HEK293 (cell line): ENCODE measurements around the gene PPDPF.

Source experiments
- CTCF ChIA-PET: fragments of 350-600 bp; formaldehyde crosslinking; extraction: SDS; loops from one replicate; lab custom pipeline; 2021; ENCODE audit warnings: antibody characterized with exemption; lab: Yijun Ruan, JAX
- POLR2A ChIA-PET: fragments of 300-600 bp; formaldehyde crosslinking; extraction: SDS; loops from one replicate; lab custom pipeline; 2020; ENCODE audit warnings: antibody characterized with exemption, inconsistent platforms; lab: Yijun Ruan, JAX
- H3K27ac ChIP-seq: fragments of 200-500 bp; sonication (Bioruptor generic); 2 replicates; pipeline ENCODE4 v1.5.1; 2014; ENCODE audit warnings: low read depth, low read length, control low read depth, inconsistent platforms; ENCODE audit errors: extremely low read depth
- H3K36me3 ChIP-seq, 2 experiments: fragments of 200-500 bp in 1 of 2; sonication (Bioruptor generic) in 1 of 2; 1 replicate in 1 of 2; 2 replicates in 1 of 2; pipeline ENCODE4 v1.5.1; 2014 to 2017; ENCODE audit warnings: inconsistent platforms in 2 of 2, low read length in 2 of 2; ENCODE audit not compliant: control insufficient read depth in 2 of 2, insufficient read depth in 1 of 2
- H3K4me1 ChIP-seq: fragments of 200-500 bp; sonication (Bioruptor generic); 2 replicates; pipeline ENCODE4 v1.5.1; 2014; ENCODE audit warnings: mild to moderate bottlenecking, low read length, inconsistent platforms; ENCODE audit not compliant: control insufficient read depth, insufficient read depth
- H3K4me3 ChIP-seq: 2 replicates; pipeline ENCODE4 v1.5.1; 2011; ENCODE audit warnings: low read depth, mild to moderate bottlenecking, control low read depth, low read length, moderate library complexity
- H3K9me3 ChIP-seq: fragments of 200-500 bp; sonication (Bioruptor generic); 2 replicates; pipeline ENCODE4 v1.5.1; 2014; ENCODE audit warnings: low read depth, low read length, inconsistent platforms; ENCODE audit not compliant: control insufficient read depth, insufficient read depth
- FEZF1 ChIP-seq: fragments of 450-650 bp; formaldehyde crosslinking; IDR thresholded peaks from 2 replicates; pipeline ENCODE4 v1.5.1; 2016; ENCODE audit warnings: missing biosample characterization, missing genetic modification characterization
- HOXC10 ChIP-seq: sonication (generic); formaldehyde crosslinking; IDR thresholded peaks from 2 replicates; pipeline ENCODE4 v1.8.1; 2023; ENCODE audit warnings: mild to moderate bottlenecking, missing genetic modification reagents
- MZF1 ChIP-seq: fragments of 450-650 bp; formaldehyde crosslinking; IDR thresholded peaks from 2 replicates; pipeline ENCODE4 v1.5.1; 2017; ENCODE audit warnings: missing biosample characterization, missing genetic modification characterization, borderline replicate concordance
- OVOL3 ChIP-seq: fragments of 450-650 bp; formaldehyde crosslinking; IDR thresholded peaks from 2 replicates; pipeline ENCODE4 v1.5.1; 2016; ENCODE audit warnings: missing biosample characterization, missing genetic modification characterization
- PRDM1 ChIP-seq: fragments of 450-650 bp; formaldehyde crosslinking; IDR thresholded peaks from 2 replicates; pipeline ENCODE4; 2016; ENCODE audit warnings: missing biosample characterization, missing genetic modification characterization
- REST ChIP-seq: fragments of 450-650 bp; formaldehyde crosslinking; IDR thresholded peaks from 2 replicates; pipeline ENCODE4 v1.5.1; 2016; ENCODE audit warnings: missing biosample characterization, missing genetic modification characterization
- TRIM28 ChIP-seq: IDR thresholded peaks from 2 replicates; pipeline ENCODE4 v1.6.1; 2011; ENCODE audit warnings: low read length, control low read depth, borderline replicate concordance
- ZBTB44 ChIP-seq: fragments of 450-650 bp; IDR thresholded peaks from 2 replicates; pipeline ENCODE4 v1.5.1; 2018; ENCODE audit warnings: missing biosample characterization, mild to moderate bottlenecking, missing genetic modification characterization
- ZBTB6 ChIP-seq: fragments of 450-650 bp; formaldehyde crosslinking; IDR thresholded peaks from 2 replicates; pipeline ENCODE4 v1.5.1; 2017; ENCODE audit warnings: missing biosample characterization, missing genetic modification characterization
- ZNF114 ChIP-seq: fragments of 450-650 bp; formaldehyde crosslinking; IDR thresholded peaks from 2 replicates; pipeline ENCODE4 v1.5.0; 2017; ENCODE audit warnings: missing biosample characterization, missing genetic modification characterization
- ZNF155 ChIP-seq: fragments of 450-650 bp; formaldehyde crosslinking; IDR thresholded peaks from 2 replicates; pipeline ENCODE4 v1.5.1; 2016; ENCODE audit warnings: missing biosample characterization, missing genetic modification characterization
- ZNF23 ChIP-seq: fragments of 450-650 bp; formaldehyde crosslinking; IDR thresholded peaks from 2 replicates; pipeline ENCODE4 v1.5.1; 2016; ENCODE audit warnings: missing biosample characterization, missing genetic modification characterization, borderline replicate concordance
- ZNF280D ChIP-seq: fragments of 450-650 bp; formaldehyde crosslinking; IDR thresholded peaks from 2 replicates; pipeline ENCODE4 v1.5.1; 2016; ENCODE audit warnings: missing biosample characterization, missing genetic modification characterization
- ZNF354C ChIP-seq: fragments of 450-650 bp; formaldehyde crosslinking; IDR thresholded peaks from 2 replicates; pipeline ENCODE4 v1.5.1; 2016; ENCODE audit warnings: missing biosample characterization, missing genetic modification characterization, low read depth, borderline replicate concordance
- ZNF362 ChIP-seq: fragments of 450-650 bp; formaldehyde crosslinking; IDR thresholded peaks from 2 replicates; pipeline ENCODE4 v1.5.1; 2016; ENCODE audit warnings: missing biosample characterization, missing genetic modification characterization
- ZNF404 ChIP-seq: fragments of 450-650 bp; formaldehyde crosslinking; IDR thresholded peaks from 2 replicates; pipeline ENCODE4 v1.5.1; 2017; ENCODE audit warnings: missing biosample characterization, missing genetic modification characterization
- ZNF48 ChIP-seq: fragments of 450-650 bp; formaldehyde crosslinking; IDR thresholded peaks from 2 replicates; pipeline ENCODE4 v1.5.1; 2016; ENCODE audit warnings: missing biosample characterization, missing genetic modification characterization
- ZNF501 ChIP-seq: fragments of 450-650 bp; formaldehyde crosslinking; IDR thresholded peaks from 2 replicates; pipeline ENCODE4 v1.5.1; 2016; ENCODE audit warnings: missing biosample characterization, missing genetic modification characterization
- ZNF529 ChIP-seq: fragments of 450-650 bp; formaldehyde crosslinking; IDR thresholded peaks from 2 replicates; pipeline ENCODE4 v1.5.1; 2017; ENCODE audit warnings: missing genetic modification characterization, missing biosample characterization; ENCODE audit not compliant: insufficient replicate concordance
- ZNF530 ChIP-seq: fragments of 450-650 bp; formaldehyde crosslinking; IDR thresholded peaks from 2 replicates; pipeline ENCODE4 v1.5.1; 2016; ENCODE audit warnings: low read depth, missing biosample characterization, missing genetic modification characterization
- ZNF549 ChIP-seq: fragments of 450-650 bp; IDR thresholded peaks from 2 replicates; pipeline ENCODE4 v1.5.1; 2018; ENCODE audit warnings: missing biosample characterization, missing genetic modification characterization, mild to moderate bottlenecking, inconsistent platforms, moderate library complexity
- ZNF626 ChIP-seq: fragments of 450-650 bp; sonication (Bioruptor Pico); formaldehyde crosslinking; IDR thresholded peaks from 2 replicates; pipeline ENCODE4 v1.5.1; 2018; ENCODE audit warnings: missing biosample characterization, missing genetic modification characterization, inconsistent platforms
- ZSCAN16 ChIP-seq: fragments of 450-650 bp; formaldehyde crosslinking; IDR thresholded peaks from 2 replicates; pipeline ENCODE4 v1.5.1; 2016; ENCODE audit warnings: missing biosample characterization, missing genetic modification characterization
- ZSCAN30 ChIP-seq: fragments of 450-650 bp; IDR thresholded peaks from 2 replicates; pipeline ENCODE4 v1.5.1; 2018; ENCODE audit warnings: missing biosample characterization, mild to moderate bottlenecking, missing genetic modification characterization, moderate library complexity

PPDPF gene

DNA sequence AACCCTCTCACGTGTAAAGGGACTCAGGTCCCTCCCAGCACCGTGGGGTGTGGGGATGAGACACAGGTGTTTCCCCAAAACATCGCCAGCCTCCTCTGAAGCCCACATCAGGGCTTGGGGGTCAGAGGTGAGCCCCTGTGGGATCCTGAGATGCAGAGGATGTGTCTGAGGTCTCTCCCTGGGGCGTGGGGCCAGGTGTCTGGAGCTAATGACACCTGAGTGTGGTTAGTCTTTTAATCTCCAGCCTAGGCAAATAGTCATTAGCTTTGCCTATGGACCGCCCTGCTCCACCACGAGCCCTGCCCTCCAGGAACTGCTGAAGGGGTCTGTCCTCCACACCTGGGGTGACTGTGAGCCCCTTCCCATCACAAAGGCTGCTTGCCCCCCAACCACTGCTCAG, 25.2 kb downstream of the PPDPF start (continued):
- TF ChIP-seq ZBTB6 (tag by site-specific recombination) (no peak), MZF1 (tag by site-specific recombination) (no peak), ZNF529 (tag by site-specific recombination) (no peak), FEZF1 (tag by site-specific recombination) (no peak), REST (tag by site-specific recombination) (no peak), ZNF48 (tag by site-specific recombination) (no peak), ZNF549 (tag by site-specific recombination) (no peak), PRDM1 (tag by site-specific recombination) (no peak)

DNA sequence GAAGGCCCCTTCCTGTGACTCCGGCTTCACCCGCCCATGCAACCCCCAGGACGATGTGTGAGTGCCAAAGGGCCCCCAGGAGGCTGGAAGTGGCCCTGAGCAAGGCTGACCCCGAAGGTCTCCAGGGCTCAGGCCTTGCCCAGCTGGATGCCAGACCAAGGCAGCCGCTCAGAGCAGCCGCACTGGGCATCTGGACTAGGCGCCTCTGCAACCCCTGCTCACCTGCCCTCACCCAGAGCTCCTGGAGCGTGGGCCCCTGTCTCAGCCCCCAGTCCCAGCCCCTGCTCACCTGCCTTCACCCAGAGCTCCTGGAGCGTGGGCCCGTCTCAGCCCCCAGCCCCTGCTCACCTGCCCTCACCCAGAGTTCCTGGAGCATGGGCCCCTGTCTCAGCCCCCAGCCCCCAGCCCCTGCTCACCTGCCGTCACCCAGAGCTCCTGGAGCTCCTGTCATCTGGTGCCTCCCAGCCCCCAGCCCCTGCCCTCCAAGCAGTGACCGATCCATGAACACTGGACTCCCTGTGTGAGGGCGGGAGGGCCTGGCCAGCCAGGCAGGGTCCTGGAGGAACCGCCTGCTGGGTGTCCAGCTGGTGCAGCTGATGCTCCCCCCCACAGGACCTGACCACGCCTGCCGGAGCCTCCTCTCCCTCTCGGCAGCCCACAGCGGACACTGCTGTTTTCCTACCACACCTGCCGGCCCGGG, 25.8 kb downstream of the PPDPF start:
- Histone ChIP-seq H3K9me3 (no peaks in the 10 kb centered on the region), H3K36me3 (no peaks in the 10 kb centered on the region), H3K4me1 (no peaks in the 10 kb centered on the region), H3K27ac (no peak overlapping the region), H3K4me3 (no peak overlapping the region)
- TF ChIP-seq ZSCAN30 (tag by site-specific recombination) = no peak
- no peak for TF ChIP-seq ZNF155 (tag by site-specific recombination)
- TF ChIP-seq ZNF280D (tag by site-specific recombination) = no peak
- TF ChIP-seq ZBTB44 (tag by site-specific recombination) = no peak
- TF ChIP-seq ZNF114 (tag by site-specific recombination) = no peak
- TF ChIP-seq TRIM28 = no peak
- TF ChIP-seq ZNF23 = no peak
- no peak for TF ChIP-seq OVOL3 (tag by site-specific recombination)
- TF ChIP-seq ZNF530 (tag by site-specific recombination) = no peak
- no peak for TF ChIP-seq ZNF362 (tag by site-specific recombination)
- TF ChIP-seq ZSCAN16 (tag by site-specific recombination) = no peak
- no peak for TF ChIP-seq ZNF501
- no peak for TF ChIP-seq ZNF354C (tag by site-specific recombination)
- TF ChIP-seq ZNF626 (tag by site-specific recombination) = no peak
- no peak for TF ChIP-seq HOXC10 (CRISPR knock-in tag)
- no peak for TF ChIP-seq ZNF404 (tag by site-specific recombination)
- POLR2A ChIA-PET = interaction anchor here (0.6 to 1.6 kb wide), 3 partner anchors 23 to 28 kb away, joined by 3 to 7 read pairs (median 3); partner anchors contain the start of genes HELZ2 and PPDPF
- CTCF ChIA-PET = interaction anchor here (0.6 to 1.3 kb wide), 2 partner anchors 9 to 69 kb away, joined by 3 to 4 read pairs; no protein-coding TSS in a partner anchor
